HG03280 (cell line): ENCODE measurements around the gene TREML4.

ENCODE experiments used
- ATAC-seq: cut with Tn5 transposase; IDR thresholded peaks from one replicate; pipeline ENCODE4 v1.9.1; 2021; ENCODE audit warnings: mild to moderate bottlenecking, moderate library complexity; ENCODE audit not compliant: unreplicated experiment

TREML4 gene

DNA sequence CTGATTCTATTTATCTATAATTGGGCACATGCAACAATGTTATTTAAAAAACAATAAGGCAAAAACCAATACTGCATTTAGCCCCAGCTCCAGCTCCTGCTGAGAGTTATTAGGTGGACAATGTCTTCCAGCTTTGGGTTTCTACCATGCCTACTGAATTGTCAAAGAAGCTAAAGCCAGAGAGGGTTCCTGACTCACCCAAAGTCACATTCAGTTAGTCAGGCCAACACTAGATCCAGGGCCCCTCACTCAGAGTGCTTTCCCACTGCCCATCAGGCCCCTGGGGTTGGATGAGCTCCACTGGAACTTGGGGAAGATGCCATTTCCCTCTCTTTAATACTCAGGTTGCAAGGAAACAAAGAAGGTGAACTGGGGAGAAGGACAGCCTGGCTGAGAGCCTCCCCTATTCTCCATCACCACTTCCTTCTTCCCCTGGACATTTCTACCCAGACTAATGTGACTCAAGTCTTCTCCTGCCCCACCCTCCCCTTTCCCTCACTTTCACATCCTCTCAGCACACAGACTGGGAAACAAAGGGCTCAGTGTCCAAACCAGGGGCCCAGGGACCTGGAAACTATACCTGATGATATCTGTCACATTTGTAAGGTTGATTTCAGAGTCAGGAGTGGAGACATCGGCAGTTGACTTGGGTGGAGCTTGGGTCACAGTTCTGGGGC is 52.4 kb downstream of the TREML4 start:
- no peak for ATAC-seq

DNA sequence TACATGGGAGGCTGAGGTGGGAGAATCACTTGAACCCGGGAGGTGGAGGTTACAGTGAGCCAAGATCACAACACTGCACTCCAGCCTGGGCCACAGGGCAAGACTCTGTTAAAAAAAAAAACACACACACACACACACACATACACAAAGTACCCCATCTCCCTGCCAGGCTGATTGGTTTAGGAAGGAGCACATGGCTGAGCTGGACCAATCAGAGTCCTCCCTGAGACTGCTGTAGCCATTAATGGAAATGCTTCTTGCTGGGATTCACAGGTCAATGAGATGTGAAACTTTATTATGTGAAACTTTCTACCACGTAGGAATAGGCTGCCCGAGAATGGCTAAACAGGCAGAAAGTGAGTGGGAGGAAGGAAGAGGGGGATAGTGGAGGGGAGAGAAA is 55.5 kb downstream of the TREML4 start:
- no peak for ATAC-seq

DNA sequence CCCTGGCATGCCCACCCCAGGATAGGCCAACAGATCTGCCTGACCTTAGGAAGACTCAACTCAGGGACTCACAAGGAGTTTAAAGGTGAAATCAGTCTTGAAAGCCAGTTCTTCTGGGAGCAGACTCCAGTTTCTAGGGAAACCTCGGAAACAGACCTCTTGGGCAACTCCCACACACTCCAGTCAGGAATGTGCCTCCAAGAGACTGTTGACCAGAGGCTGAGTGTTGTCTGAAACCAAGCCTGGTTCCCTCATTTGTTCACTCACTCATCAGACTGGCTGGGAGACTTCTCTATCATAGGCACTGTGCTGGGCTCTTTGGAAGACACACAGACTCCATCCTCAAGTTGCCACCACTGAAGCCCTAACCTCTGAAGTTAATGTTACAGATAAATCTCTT is 56.6 kb downstream of the TREML4 start:
- ATAC-seq: no peak

DNA sequence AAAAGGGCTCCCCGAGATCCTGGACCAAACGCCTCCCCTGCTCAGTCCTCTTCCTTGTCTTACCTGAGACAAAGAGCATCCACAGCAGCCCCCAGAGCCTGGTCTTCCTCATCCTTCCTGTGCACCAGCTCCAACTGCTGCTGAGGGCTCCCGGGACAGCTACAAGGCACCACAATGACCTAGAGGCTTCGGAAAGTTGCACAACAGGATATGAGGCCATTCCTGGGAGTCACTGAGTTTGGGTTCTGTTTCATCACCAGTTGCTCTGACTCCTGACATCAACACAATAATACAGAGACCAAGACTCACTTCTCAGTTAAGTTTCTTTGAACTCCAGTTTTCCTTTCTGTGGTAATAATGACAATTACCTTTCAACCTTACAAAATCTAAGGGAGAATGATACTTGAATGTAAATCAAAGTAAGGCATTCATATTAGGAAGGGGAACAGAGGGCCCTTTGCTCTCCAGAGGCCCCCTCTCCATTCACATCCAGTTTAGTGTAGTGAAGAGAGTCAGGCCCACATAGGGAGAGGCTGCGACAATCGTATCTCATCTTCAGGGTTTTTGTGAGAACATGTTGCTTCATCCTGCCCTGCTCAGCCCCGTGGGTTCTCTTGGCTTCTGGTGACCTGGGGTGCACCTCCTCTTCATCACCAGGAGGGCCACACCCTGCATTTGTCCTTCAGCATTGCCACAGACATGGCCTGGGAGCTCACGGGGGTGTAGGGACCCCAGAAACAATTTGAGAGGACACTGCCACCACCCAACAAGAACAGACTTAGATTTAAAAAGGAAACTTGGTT is 58.6 kb downstream of the TREML4 start, which contains the start of gene TREM1:
Gene TREM1, minus strand, starts transcription at position 139 of the 803 bp plus-strand sequence. Its CDS starts 27 bp downstream, at position 112.
- no peak for ATAC-seq

DNA sequence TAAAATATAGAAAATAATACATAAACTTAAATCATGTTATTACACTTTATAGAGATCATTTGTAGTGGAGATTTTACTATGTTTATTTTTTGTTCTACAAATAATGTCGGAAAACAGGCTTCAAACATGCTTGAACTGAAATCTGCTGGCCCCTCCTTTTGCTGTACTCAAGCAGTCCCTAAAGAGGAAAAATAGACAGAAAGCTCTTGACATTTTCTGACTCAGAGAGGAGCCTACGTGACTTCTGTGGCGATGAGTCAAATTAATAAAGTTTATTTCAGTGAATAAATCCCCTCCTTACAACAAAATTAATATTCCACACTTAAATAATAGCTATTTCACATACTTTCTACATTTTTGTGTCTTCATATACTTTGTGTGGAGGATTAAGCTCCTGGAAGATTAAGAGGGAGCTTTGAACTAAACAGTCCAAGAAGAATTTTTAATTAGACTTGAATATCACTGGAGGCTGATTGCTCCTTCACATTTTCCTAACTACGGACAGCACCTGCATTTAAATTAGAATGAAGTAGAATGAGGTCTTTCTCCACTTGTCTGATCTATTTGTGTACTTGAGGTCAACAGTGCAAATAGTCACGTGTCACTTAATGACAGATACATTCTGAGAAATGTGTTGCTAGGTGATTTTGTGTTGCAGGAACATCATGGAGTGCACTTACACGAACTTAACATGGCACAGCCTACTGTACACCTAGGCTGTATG is 60.0 kb downstream of the TREML4 start:
- no peak for ATAC-seq
